Progenitor cell of endocrine pancreas (in vitro differentiated cells): ENCODE results near the gene KANSL1. TPM values are rescaled to one million over a fixed set of nuclear protein-coding genes. Genes with fewer than 3 reads are reported as not detected.

ENCODE experiments used
- DNase-seq: peaks from one replicate; pipeline ENCODE4 v3.0.0; 2021; ENCODE audit warnings: low spot score; ENCODE audit not compliant: unreplicated experiment
- H3K27ac Mint-ChIP-seq: 2 replicates; pipeline ENCODE4 v1.8.0; 2021; ENCODE audit warnings: mild to moderate bottlenecking, moderate library complexity, mixed read lengths
- H3K27me3 Mint-ChIP-seq: 2 replicates; pipeline ENCODE4 v1.8.0; 2021; ENCODE audit warnings: mixed read lengths
- H3K36me3 Mint-ChIP-seq: 2 replicates; pipeline ENCODE4 v1.8.0; 2022; ENCODE audit warnings: mixed read lengths; ENCODE audit not compliant: insufficient read depth
- H3K4me1 Mint-ChIP-seq: 2 replicates; pipeline ENCODE4 v1.8.0; 2021; ENCODE audit warnings: low read depth, mixed read lengths
- H3K4me3 Mint-ChIP-seq: 2 replicates; pipeline ENCODE4 v1.8.0; 2021; ENCODE audit warnings: low read depth, mild to moderate bottlenecking, moderate library complexity, mixed read lengths
- H3K9me3 Mint-ChIP-seq: 2 replicates; pipeline ENCODE4 v1.8.0; 2021; ENCODE audit warnings: low read depth, mixed read lengths
- CTCF ChIP-seq: fragments of 200-600 bp; sonication (generic); IDR thresholded peaks from one replicate; pipeline ENCODE4 v1.5.0; 2021; ENCODE audit warnings: antibody characterized with exemption, mild to moderate bottlenecking; ENCODE audit not compliant: unreplicated experiment
- total RNA-seq: library from RNA; stranded (reverse); gene quantifications from 2 replicates; pipeline ENCODE4 v1.2.1, GENCODE V29; 2021

KANSL1 gene
- total RNA-seq, 1 donor from 2014 or later = 173 TPM

DNA sequence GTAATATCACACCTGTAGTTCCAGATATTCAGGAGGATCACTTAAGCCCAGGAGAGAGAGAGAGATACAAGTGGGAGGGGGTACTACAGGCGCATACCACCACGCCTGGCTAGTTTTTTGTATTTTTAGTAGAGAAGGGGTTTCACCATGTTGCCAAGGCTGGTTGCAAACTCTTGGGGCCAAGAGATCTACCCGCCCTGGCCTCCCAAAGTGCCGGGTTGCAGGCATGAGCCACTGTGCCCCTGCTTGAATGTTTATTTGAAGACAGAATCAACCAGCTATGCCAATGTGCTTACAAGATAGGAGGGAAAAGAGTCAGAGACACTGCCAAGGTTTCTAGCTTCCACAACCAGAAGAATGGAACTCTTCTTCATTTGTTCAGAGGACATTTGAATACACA lies 106.4 kb downstream of the KANSL1 start:
- peaks cover 14% of the 10 kb centered on the region for H3K4me1 Mint-ChIP-seq
- no peak overlapping the region for H3K4me3 Mint-ChIP-seq
- DNase-seq = no peak
- no peaks in the 10 kb centered on the region for H3K27me3 Mint-ChIP-seq
- no peaks in the 10 kb centered on the region for H3K9me3 Mint-ChIP-seq
- TF ChIP-seq CTCF = no peak
- no peak overlapping the region for H3K27ac Mint-ChIP-seq
- H3K36me3 Mint-ChIP-seq = peaks cover 5% of the 10 kb centered on the region

DNA sequence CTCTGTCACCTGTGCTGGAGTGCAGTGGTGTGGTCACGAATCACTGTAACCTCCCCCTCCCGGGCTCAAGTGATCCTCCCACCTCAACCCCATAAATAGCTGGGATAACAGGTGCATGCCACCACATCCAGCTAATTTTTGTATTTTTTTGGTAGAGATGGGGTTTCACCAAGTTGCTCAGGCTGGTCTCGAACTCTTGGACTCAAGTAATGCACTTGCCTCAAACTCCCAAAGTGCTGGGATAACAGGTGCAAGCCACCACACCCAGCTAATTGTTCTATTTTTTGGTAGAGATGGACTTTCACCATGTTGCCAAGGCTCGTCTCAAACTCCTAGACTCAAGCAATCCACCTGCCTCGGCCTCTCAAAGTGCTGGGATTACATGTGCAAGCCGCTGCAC lies 107.7 kb downstream of the KANSL1 start:
- no peak overlapping the region for H3K27ac Mint-ChIP-seq
- peaks cover 9% of the 10 kb centered on the region for H3K36me3 Mint-ChIP-seq

DNA sequence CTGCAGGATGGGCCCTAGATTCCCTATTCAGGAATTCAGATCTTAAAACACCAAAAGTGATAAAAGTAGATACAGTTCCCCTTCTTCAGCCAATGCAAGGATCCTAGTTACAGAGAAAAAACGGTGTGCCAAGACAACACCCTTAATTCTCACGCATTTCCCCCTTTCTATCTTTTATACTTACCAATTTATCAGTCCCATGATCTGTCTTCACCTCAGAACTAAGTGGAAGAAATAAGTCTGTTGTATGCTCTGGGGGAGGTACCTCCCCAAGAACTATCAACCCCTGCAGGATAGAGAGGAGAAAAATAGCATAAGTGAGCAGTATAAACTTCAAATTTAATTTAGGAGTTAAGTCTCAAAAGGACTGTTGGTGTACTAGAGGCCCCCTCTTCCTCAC lies 111.0 kb downstream of the KANSL1 start:
- H3K27me3 Mint-ChIP-seq = no peaks in the 10 kb centered on the region
- peaks cover 18% of the 10 kb centered on the region for H3K36me3 Mint-ChIP-seq
- H3K9me3 Mint-ChIP-seq = no peaks in the 10 kb centered on the region
- H3K27ac Mint-ChIP-seq = peak overlapping the region; percentile 88
- no peak overlapping the region for H3K4me3 Mint-ChIP-seq
- no peak for TF ChIP-seq CTCF
- H3K4me1 Mint-ChIP-seq = peaks cover 32% of the 10 kb centered on the region
- no peak for DNase-seq

More for the DNA sequence above, 107.7 kb downstream of the KANSL1 start:
- peaks cover 19% of the 10 kb centered on the region for H3K4me1 Mint-ChIP-seq
- TF ChIP-seq CTCF = no peak
- no peak for DNase-seq
- H3K27me3 Mint-ChIP-seq = no peaks in the 10 kb centered on the region
- H3K9me3 Mint-ChIP-seq = no peaks in the 10 kb centered on the region
- no peak overlapping the region for H3K4me3 Mint-ChIP-seq

GRCh38 chr17:46081018-46081320 lies 112.3 kb downstream of the KANSL1 start:
- Mint-ChIP-seq H3K9me3 (peaks cover 2% of the 10 kb centered on the region), H3K27ac (no peak overlapping the region), H3K4me1 (peaks cover 32% of the 10 kb centered on the region), H3K36me3 (peaks cover 25% of the 10 kb centered on the region), H3K27me3 (no peaks in the 10 kb centered on the region), H3K4me3 (no peak overlapping the region)
- TF ChIP-seq CTCF = no peak
- no peak for DNase-seq

GRCh38 chr17:46080118-46081017 lies 112.9 kb downstream of the KANSL1 start:
- DNase-seq = no peak
- H3K9me3 Mint-ChIP-seq = peaks cover 2% of the 10 kb centered on the region
- H3K27me3 Mint-ChIP-seq = no peaks in the 10 kb centered on the region
- no peak overlapping the region for H3K4me3 Mint-ChIP-seq
- peaks cover 32% of the 10 kb centered on the region for H3K4me1 Mint-ChIP-seq
- no peak overlapping the region for H3K27ac Mint-ChIP-seq
- peaks cover 27% of the 10 kb centered on the region for H3K36me3 Mint-ChIP-seq
- TF ChIP-seq CTCF = no peak
